Measurements from ENCODE around the gene PIK3R6.

The PIK3R6 gene

GRCh38 chr17:8800656-8801055 lies 66.8 kb downstream of the PIK3R6 start:
- DNase-seq (ENCODE audit: insufficient read length, low spot score) (no peak), FAIRE-seq (no peak)

- DNase-seq (ENCODE audit: insufficient read length, low spot score) (no peak), FAIRE-seq (no peak)
These were observed 67.8 kb downstream of the PIK3R6 start for GRCh38 chr17:8799570-8800212.

- no peak for FAIRE-seq
- DNase-seq (ENCODE audit: insufficient read length, low spot score), result no peak
These were observed 68.5 kb downstream of the PIK3R6 start, which contains the start of gene MFSD6L for GRCh38 chr17:8798846-8799569. MFSD6L (minus strand) TSS chr17:8799365; CDS start chr17:8799120, 245 bp downstream.

GRCh38 chr17:8798176-8798845 lies 69.2 kb downstream of the PIK3R6 start:
- DNase-seq (ENCODE audit: insufficient read length, low spot score), result no peak
- no peak for FAIRE-seq

GRCh38 chr17:8797621-8798175 lies 69.8 kb downstream of the PIK3R6 start:
- no peak for DNase-seq (ENCODE audit: insufficient read length, low spot score)
- FAIRE-seq, result no peak

GRCh38 chr17:8794636-8795035 lies 72.8 kb downstream of the PIK3R6 start:
- DNase-seq (ENCODE audit: insufficient read length, low spot score) (no peak), FAIRE-seq (no peak)

GRCh38 chr17:8793649-8794048 lies 73.8 kb downstream of the PIK3R6 start:
- DNase-seq (ENCODE audit: insufficient read length, low spot score) (no peak), FAIRE-seq (no peak)

GRCh38 chr17:8792646-8793045 lies 74.8 kb downstream of the PIK3R6 start:
- no peak for FAIRE-seq
- DNase-seq (ENCODE audit: insufficient read length, low spot score), result no peak

- no peak for DNase-seq (ENCODE audit: insufficient read length, low spot score)
These were observed 75.6 kb downstream of the PIK3R6 start for GRCh38 chr17:8791910-8792270.

GRCh38 chr17:8791248-8791909 lies 76.1 kb downstream of the PIK3R6 start:
- no peak for FAIRE-seq

More at GRCh38 chr17:8791910-8792270, 75.6 kb downstream of the PIK3R6 start:
- FAIRE-seq, result no peak

GRCh38 chr17:8789743-8790142 lies 77.7 kb downstream of the PIK3R6 start:
- DNase-seq (ENCODE audit: insufficient read length, low spot score), result no peak
- no peak for FAIRE-seq

More at GRCh38 chr17:8791248-8791909, 76.1 kb downstream of the PIK3R6 start:
- DNase-seq (ENCODE audit: insufficient read length, low spot score), result no peak

- FAIRE-seq (no peak), DNase-seq (ENCODE audit: insufficient read length, low spot score) (no peak)
These were observed 78.5 kb downstream of the PIK3R6 start for GRCh38 chr17:8788998-8789397.

GRCh38 chr17:8785547-8786413 lies 81.7 kb downstream of the PIK3R6 start:
- FAIRE-seq (peak; percentile 91), DNase-seq (ENCODE audit: insufficient read length, low spot score) (peak; percentile 40)

GRCh38 chr17:8782176-8782575 lies 85.3 kb downstream of the PIK3R6 start:
- DNase-seq (ENCODE audit: insufficient read length, low spot score), result no peak
- FAIRE-seq, result no peak

- DNase-seq (ENCODE audit: insufficient read length, low spot score), result no peak
- FAIRE-seq, result no peak
These were observed 85.7 kb downstream of the PIK3R6 start for GRCh38 chr17:8781776-8782175.

GRCh38 chr17:8776881-8777280 lies 90.6 kb downstream of the PIK3R6 start:
- DNase-seq (ENCODE audit: insufficient read length, low spot score) (no peak), FAIRE-seq (no peak)

GRCh38 chr17:8776248-8776647 lies 91.2 kb downstream of the PIK3R6 start:
- no peak for DNase-seq (ENCODE audit: insufficient read length, low spot score)
- no peak for FAIRE-seq

GRCh38 chr17:8766731-8767130 lies 100.7 kb downstream of the PIK3R6 start:
- DNase-seq (ENCODE audit: insufficient read length, low spot score), result no peak
- FAIRE-seq, result no peak

GRCh38 chr17:8762012-8762411 lies 105.5 kb downstream of the PIK3R6 start:
- no peak for DNase-seq (ENCODE audit: insufficient read length, low spot score)
- FAIRE-seq, result no peak

- DNase-seq (ENCODE audit: insufficient read length, low spot score) (no peak), FAIRE-seq (no peak)
These were observed 109.3 kb downstream of the PIK3R6 start, which contains the start of gene SPDYE4 for GRCh38 chr17:8758137-8758596. SPDYE4 (minus strand) TSS chr17:8758546; CDS start chr17:8758382, 164 bp downstream.
